Adipose tissue (tissue), 3 donors: ENCODE results near the gene FREM1. TPM values are rescaled to one million over a fixed set of nuclear protein-coding genes. Genes with fewer than 3 reads are reported as not detected.

Experiments
- H3K27ac ChIP-seq: one replicate; pipeline ENCODE4 v1.5.1; 2013; ENCODE audit warnings: low read depth, low read length
- WGBS, 3 donors: extraction: QIAGEN DNeasy Blood & Tissue Kit; methylation state at CpG; one replicate each; pipeline ENCODE4 v1.1.7; 2013; 5-methylcytosine and 5-hydroxymethylcytosine counted together
- polyA plus RNA-seq, 3 donors: library from polyadenylated mRNA; stranded (reverse); fragments of 200-250 nt; gene quantifications; one replicate each; pipeline ENCODE4 v1.2.3, GENCODE V29; 2013
- donor health status: healthy with polysubstance abuse.
- donor health status: Bipolar disorder and iron deficiency.
- donor health status: healthy.

Gene FREM1
- polyA plus RNA-seq, 3 donors, result 1.3 to 3.7 (median 1.7) TPM

- H3K27ac ChIP-seq, result no peak overlapping the region
- 94 to 95% (median 94%) methylated on average over 10 of the region's 10 CpGs for WGBS, 3 donors
Observed at GRCh38 chr9:14842269-14842668, 68.0 kb downstream of the FREM1 start.

GRCh38 chr9:14838701-14839100, 71.5 kb downstream of the FREM1 start:
- no peak overlapping the region for H3K27ac ChIP-seq
- WGBS, 3 donors, result 72 to 85% (median 82%) methylated on average over 3 of the region's 3 CpGs

DNA sequence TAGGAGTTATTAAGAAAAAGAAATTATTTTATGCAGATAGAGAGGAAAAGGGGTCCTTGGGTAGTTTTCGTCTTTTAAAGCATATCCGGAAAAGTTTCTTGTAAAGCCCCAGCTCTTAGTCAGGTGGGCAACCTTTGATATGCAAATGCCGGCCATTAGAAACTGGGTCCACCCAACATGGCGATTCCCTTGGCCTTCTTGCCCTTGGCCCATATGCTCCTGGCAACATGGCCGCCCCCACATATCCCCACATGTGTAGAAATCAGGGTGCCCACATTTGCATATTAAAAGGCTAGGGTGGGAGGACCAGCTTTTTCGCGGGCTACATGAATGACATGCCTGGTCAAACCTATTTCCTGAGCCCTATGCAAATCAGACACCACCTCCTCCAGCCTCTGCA, 73.3 kb downstream of the FREM1 start:
- H3K27ac ChIP-seq, result no peak overlapping the region
- 95 to 96% (median 96%) methylated on average over 7 of the region's 7 CpGs for WGBS, 3 donors

GRCh38 chr9:14831661-14832060, 78.6 kb downstream of the FREM1 start:
- WGBS, 3 donors, result 95 to 98% (median 96%) methylated on average over 14 of the region's 14 CpGs
- H3K27ac ChIP-seq, result no peak overlapping the region

- no peak overlapping the region for H3K27ac ChIP-seq
- WGBS, 3 donors, result 81 to 88% (median 86%) methylated on average over 6 of the region's 6 CpGs
Observed at GRCh38 chr9:14831074-14831473, 79.2 kb downstream of the FREM1 start.

- WGBS, 3 donors, result 79 to 96% (median 88%) methylated on average over 1 of the region's 1 CpG
Observed at GRCh38 chr9:14830057-14830456, 80.2 kb downstream of the FREM1 start.

GRCh38 chr9:14829204-14829603, 81.0 kb downstream of the FREM1 start:
- H3K27ac ChIP-seq, result no peak overlapping the region

More at GRCh38 chr9:14830057-14830456, 80.2 kb downstream of the FREM1 start:
- no peak overlapping the region for H3K27ac ChIP-seq

DNA sequence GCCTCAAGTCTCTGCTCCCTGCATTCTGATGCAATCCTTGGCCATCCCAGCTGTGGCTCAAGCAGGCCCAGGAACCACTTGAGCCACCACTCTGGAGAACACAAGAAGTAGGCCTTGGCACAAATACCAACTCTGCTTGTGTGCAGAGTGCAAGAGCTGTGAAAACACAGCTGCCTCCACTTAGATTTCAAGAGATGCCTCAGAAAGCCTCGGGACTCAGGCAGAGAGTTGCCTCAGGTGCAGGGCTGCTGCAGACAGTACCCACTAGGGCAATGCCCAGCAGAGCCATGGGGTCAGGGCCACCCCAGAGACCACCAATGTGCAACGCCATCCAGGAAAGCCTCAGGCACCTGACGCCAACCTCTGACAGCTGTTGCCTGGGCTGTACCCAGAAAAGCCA, 82.4 kb downstream of the FREM1 start:
- WGBS, 3 donors, result 87 to 95% (median 93%) methylated on average over 3 of the region's 3 CpGs
- no peak overlapping the region for H3K27ac ChIP-seq

GRCh38 chr9:14824481-14824880, 85.7 kb downstream of the FREM1 start:
- H3K27ac ChIP-seq, result no peak overlapping the region
- 78 to 88% (median 86%) methylated on average over 1 of the region's 1 CpG for WGBS, 3 donors

GRCh38 chr9:14823800-14824199, 86.4 kb downstream of the FREM1 start:
- 67 to 90% (median 90%) methylated on average over 2 of the region's 2 CpGs for WGBS, 3 donors
- H3K27ac ChIP-seq, result no peak overlapping the region

DNA sequence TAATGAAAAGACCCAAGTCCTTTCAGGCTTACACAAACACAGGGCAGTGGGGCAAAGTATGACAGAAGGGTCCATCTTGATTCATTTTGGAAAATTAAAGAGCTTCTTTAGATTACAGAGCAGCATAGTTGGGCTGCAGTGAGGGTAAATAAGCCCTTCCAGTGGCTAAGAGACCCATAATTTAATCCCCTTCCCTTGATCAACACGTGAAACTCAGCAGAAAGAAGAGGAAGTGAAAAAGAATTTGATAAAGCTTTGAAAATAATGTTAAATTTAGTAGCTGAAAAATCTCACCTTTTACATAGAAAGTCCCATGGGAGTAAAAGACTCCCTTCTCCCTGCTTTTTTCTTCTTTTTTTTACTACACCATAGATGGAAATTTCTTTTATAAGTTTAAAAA, 87.6 kb downstream of the FREM1 start:
- H3K27ac ChIP-seq, result no peak overlapping the region
- WGBS, 3 donors, result 37 to 87% (median 47%) methylated on average over 1 of the region's 1 CpG

- WGBS, 3 donors, result 64 to 77% (median 66%) methylated on average over 4 of the region's 4 CpGs
- H3K27ac ChIP-seq, result no peak overlapping the region
Observed at GRCh38 chr9:14819183-14819582, 91.0 kb downstream of the FREM1 start.

- H3K27ac ChIP-seq, result no peak overlapping the region
Observed at GRCh38 chr9:14814249-14814628, 96.0 kb downstream of the FREM1 start.

DNA sequence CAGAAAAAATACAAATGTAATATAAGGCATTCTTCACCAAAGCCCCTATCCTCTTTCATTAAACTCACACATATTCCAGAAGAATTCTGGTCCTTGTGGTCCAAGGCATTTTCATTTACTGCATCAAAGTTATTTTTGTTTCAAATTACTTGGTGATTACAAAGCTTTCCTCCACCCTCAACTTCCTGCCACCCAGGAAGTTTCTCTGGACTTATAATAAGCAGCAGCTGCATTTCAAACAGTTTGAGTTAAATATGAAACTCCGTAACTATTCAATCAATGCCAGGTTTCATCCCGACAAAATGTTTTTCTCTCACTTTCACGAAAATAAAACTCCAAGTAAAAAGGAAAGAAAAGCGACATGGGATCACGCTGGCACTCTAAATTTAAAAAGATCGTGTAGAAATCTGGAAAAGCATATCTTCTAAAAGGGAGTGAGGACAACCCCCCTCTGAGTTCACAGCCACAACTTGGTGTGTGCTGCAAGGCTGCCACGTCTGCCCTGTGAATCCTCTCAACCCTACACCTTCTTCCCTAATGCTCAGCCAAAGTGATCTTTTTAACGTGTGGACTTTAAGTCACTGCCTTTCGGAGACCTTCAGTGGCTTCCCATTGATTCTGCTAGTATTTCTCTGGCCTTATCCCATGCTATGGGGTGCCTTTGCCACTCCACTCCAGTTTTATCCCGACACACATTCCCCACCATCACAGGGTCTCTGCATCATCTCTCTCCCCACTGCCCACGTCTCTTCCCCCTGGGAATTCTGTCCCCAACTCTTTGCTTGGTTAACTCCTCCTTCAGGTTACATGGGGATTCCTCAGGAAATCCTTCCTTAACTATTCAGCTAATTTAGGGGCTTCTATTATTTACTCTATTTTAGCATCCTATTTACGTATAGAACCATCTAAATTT, 96.6 kb downstream of the FREM1 start:
- WGBS, 3 donors, result 74 to 81% (median 75%) methylated on average over 12 of the region's 12 CpGs
- no peak overlapping the region for H3K27ac ChIP-seq

DNA sequence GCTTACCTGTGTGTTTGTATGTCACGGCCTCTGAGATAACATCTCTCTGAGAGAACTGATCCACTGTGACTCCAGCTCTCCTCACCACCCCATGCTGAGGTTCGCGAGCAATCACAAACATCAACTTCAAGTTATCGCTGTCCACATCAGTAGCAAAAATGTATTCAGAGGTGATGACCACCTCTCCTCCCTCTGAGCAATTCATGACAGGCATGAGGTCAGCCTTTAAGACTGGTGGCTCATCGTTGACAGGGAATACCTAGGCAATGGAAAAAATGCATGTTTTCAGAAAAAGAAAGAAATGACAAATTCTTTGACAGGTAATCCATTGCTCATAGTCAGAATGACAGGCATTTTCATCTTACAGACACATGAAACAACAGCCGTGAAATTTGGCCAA, 97.4 kb downstream of the FREM1 start:
- WGBS, 3 donors, result 90 to 97% (median 94%) methylated on average over 6 of the region's 6 CpGs
- H3K27ac ChIP-seq, result no peak overlapping the region

DNA sequence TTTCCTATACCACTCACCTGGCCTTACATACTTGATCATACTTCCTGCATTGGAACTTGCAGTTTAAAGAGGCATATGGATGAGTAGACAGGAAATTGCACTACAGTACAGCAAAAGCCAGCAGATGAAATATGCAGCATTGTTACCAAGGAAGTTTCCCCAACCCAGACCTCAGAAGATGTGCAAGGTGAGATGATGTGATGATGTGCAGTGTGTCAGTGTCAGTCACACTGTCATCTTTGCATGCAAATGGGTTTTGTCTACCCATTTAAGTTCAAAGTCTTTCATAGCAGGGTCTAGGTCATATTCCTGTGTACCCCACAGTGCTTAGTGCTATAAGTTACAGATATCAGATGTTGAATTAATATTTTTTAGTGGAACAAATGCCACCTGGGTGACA, 98.4 kb downstream of the FREM1 start:
- no peak overlapping the region for H3K27ac ChIP-seq

- H3K27ac ChIP-seq, result no peak overlapping the region
- 80 to 84% (median 81%) methylated on average over 6 of the region's 6 CpGs for WGBS, 3 donors
Observed at GRCh38 chr9:14806941-14807520, 103.2 kb downstream of the FREM1 start.

DNA sequence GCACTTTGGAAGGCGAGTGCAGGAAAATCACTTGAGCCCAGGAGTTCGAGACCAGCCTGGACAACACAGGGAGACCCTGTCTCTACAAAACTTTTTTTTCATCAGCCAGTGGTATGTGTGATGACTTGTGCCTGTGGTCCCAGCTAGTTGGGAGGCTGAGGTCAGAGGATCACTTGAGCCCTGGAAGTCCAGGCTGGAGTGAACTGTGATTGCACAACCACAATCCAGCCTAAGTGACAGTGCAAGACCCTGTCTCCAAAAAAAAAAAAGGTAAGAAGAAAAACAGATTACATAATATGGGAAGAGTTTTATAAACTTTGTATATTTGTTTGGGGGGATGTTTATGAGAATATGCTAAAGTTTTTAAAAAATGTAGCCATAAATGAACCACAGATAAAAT, 111.2 kb downstream of the FREM1 start:
- no peak overlapping the region for H3K27ac ChIP-seq
- WGBS, 3 donors, result 93 to 98% (median 94%) methylated on average over 2 of the region's 2 CpGs

DNA sequence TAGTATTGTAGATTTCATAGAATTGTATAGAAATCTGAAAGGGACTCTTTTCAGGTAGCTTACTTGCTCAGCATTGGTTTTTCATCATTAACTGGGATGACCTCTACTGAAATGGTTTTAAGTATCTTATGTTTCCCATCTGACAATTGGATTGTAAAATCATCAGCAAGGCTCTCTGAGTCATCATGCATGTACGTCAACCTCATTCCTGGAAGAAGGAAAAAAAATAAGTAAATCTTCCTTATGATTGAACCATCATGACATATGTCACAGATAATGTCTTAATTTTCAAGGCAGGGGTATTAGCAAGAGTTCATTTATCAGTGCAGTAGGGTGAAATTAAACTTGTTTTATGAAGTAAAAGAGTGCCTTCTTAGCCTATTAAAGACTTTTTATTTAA, 112.8 kb downstream of the FREM1 start:
- 69 to 84% (median 81%) methylated on average over 1 of the region's 1 CpG for WGBS, 3 donors
- H3K27ac ChIP-seq, result no peak overlapping the region

- WGBS, 3 donors, result 97 to 100% (median 98%) methylated on average over 2 of the region's 2 CpGs
- no peak overlapping the region for H3K27ac ChIP-seq
Observed at GRCh38 chr9:14793389-14793788, 116.8 kb downstream of the FREM1 start.
